ENCODE data around the gene STIMATE.

DNA sequence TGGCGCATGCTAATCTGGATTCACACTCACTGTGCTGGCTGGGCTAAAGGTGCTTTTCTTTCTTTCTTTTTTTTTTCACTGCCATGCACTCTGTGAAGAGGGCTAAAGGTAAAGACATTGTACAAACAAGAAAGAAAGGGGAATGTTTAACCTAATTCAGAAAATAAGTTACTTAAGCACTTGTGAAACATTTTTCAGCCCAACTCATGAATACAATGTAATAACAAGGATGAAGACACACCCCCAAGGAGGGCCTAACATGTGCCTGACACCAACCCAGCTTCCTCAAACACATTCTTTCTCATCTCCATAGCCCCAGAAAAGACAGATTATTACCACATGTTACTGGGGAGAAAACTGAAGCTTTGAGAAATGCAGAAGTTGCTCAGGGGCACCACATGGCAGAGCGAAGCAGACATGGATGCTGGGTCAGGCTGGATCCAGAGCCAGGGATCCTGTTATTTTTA lies 5.7 kb downstream of the STIMATE start:
- TF ChIP-seq CTCF (IDR thresholded peaks at IDR 0.05) (no peak), POLR2A (IDR thresholded peaks at IDR 0.05) (no peak)
